ENCODE results near the gene CCDC102A. TPM values are rescaled to one million over a fixed set of nuclear protein-coding genes. Genes with fewer than 3 reads are reported as not detected.
A peak's percentile ranks its signal among the peaks of the same experiment; 100 is the strongest.
"Not testable (repeated sequence)": the region's sequence is repeated elsewhere in the genome, so short reads cannot be mapped to it uniquely, and the experiment has no call there.

CCDC102A gene
- total and polyA plus RNA-seq, 2 of the 13 experiments (the other 11 are each of a cell fraction or from before 2014, with no cell fraction given): 2.1 to 2.8 TPM

DNA sequence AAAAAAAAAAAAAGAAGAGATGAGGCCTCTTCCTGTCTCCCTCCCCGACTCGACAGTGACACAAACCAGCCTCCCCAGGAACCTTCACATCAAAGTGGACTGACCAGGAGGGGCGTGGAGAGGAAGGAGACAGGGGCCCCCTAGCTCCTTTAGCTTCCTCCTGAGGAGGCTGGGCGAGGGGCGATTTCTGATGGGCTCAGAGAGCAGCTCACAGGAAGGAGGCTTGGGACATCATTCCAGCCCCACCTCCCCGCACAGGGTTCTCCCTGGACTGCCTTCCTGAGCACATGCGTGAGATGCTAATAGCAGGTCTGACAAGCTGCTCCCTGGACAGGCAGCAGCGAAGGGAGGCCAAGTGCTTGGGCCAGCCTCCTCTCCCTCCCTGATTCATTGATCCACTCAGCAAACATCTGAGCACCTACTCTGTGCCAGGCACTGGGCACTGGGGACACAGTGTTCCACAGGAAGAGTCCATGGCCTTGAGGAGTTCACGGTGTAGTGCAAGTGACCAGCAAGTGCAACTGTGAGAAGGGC lies 35.7 kb downstream of the CCDC102A start (continued):
- TF ChIP-seq, protein P1, sequence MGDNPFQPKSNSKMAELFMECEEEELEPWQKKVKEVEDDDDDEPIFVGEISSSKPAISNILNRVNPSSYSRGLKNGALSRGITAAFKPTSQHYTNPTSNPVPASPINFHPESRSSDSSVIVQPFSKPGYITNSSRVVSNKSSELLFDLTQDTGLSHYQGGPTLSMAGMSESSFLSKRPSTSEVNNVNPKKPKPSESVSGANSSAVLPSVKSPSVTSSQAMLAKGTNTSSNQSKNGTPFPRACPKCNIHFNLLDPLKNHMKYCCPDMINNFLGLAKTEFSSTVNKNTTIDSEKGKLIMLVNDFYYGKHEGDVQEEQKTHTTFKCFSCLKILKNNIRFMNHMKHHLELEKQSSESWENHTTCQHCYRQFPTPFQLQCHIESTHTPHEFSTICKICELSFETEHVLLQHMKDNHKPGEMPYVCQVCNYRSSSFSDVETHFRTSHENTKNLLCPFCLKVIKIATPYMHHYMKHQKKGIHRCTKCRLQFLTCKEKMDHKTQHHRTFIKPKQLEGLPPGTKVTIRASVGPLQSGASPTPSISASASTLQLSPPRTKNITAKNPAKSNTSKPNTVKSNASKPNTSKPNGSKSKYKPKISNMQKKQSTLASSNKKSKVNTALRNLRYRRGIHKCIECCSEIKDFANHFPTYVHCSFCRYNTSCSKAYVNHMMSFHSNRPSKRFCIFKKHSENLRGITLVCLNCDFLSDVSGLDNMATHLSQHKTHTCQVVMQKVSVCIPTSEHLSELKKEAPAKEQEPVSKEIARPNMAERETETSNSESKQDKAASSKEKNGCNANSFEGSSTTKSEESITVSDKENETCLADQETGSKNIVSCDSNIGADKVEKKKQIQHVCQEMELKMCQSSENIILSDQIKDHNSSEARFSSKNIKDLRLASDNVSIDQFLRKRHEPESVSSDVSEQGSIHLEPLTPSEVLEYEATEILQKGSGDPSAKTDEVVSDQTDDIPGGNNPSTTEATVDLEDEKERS (CRISPR knock-in tag; IDR thresholded peaks at IDR 0.05): no peak
- TF ChIP-seq, protein P2, sequence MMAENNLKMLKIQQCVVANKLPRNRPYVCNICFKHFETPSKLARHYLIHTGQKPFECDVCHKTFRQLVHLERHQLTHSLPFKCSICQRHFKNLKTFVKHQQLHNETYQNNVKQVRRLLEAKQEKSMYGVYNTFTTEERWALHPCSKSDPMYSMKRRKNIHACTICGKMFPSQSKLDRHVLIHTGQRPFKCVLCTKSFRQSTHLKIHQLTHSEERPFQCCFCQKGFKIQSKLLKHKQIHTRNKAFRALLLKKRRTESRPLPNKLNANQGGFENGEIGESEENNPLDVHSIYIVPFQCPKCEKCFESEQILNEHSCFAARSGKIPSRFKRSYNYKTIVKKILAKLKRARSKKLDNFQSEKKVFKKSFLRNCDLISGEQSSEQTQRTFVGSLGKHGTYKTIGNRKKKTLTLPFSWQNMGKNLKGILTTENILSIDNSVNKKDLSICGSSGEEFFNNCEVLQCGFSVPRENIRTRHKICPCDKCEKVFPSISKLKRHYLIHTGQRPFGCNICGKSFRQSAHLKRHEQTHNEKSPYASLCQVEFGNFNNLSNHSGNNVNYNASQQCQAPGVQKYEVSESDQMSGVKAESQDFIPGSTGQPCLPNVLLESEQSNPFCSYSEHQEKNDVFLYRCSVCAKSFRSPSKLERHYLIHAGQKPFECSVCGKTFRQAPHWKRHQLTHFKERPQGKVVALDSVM (CRISPR knock-in tag; IDR thresholded peaks at IDR 0.05): peak; percentile 68
- TF ChIP-seq TCF7 (IDR thresholded peaks at IDR 0.05; ENCODE audit: low read depth) (no peak; the same call in 1 of the 2 replicates), ZNF354B (CRISPR knock-in tag; IDR thresholded peaks at IDR 0.05) (no peak), ZMYM3 (CRISPR knock-in tag; IDR thresholded peaks at IDR 0.05) (0 out of 2 replicates have a peak, but pooled peaks have one; percentile 14), ZNF672 (CRISPR knock-in tag; IDR thresholded peaks at IDR 0.05) (no peak)
- TF ChIP-seq, protein P3, sequence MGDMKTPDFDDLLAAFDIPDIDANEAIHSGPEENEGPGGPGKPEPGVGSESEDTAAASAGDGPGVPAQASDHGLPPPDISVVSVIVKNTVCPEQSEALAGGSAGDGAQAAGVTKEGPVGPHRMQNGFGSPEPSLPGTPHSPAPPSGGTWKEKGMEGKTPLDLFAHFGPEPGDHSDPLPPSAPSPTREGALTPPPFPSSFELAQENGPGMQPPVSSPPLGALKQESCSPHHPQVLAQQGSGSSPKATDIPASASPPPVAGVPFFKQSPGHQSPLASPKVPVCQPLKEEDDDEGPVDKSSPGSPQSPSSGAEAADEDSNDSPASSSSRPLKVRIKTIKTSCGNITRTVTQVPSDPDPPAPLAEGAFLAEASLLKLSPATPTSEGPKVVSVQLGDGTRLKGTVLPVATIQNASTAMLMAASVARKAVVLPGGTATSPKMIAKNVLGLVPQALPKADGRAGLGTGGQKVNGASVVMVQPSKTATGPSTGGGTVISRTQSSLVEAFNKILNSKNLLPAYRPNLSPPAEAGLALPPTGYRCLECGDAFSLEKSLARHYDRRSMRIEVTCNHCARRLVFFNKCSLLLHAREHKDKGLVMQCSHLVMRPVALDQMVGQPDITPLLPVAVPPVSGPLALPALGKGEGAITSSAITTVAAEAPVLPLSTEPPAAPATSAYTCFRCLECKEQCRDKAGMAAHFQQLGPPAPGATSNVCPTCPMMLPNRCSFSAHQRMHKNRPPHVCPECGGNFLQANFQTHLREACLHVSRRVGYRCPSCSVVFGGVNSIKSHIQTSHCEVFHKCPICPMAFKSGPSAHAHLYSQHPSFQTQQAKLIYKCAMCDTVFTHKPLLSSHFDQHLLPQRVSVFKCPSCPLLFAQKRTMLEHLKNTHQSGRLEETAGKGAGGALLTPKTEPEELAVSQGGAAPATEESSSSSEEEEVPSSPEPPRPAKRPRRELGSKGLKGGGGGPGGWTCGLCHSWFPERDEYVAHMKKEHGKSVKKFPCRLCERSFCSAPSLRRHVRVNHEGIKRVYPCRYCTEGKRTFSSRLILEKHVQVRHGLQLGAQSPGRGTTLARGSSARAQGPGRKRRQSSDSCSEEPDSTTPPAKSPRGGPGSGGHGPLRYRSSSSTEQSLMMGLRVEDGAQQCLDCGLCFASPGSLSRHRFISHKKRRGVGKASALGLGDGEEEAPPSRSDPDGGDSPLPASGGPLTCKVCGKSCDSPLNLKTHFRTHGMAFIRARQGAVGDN (CRISPR knock-in tag; IDR thresholded peaks at IDR 0.05): peak; percentile 46

DNA sequence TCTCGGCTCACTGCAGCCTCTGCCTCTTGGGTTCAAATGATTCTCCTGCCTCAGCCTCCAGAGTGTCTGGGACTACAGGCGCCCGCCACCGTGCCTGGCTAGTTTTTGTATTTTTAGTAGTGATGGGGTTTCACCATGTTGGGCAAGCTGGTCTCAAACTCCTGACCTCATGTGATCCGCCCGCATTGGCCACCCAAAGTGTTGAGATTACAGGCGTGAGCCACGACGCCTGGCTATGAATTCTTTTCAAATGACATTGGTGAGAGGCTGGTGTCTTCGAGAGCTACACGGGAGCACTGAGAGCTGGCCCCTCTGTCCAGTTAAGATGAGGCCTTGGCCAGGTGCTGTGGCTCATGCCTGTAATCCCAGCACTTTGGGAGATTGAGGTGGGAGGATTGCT lies 36.4 kb downstream of the CCDC102A start:
- POLR2A ChIA-PET: interaction anchor here (0.9 to 2.9 kb wide), 4 partner anchors 13 to 52 kb away, joined by 3 to 8 read pairs (median 6); partner anchors contain the start of genes CIAPIN1 and COQ9
- intact Hi-C loops (cut with micrococcal nuclease; ENCODE audit: unreplicated experiment): not testable (repeated sequence)

More for the DNA sequence above, 36.4 kb downstream of the CCDC102A start:
- H3K4me3 ChIP-seq (replicated peaks in 1 of 3; ENCODE audit: insufficient read depth in 1 of 3, low read depth in 2 of 3, low read length in 3 of 3); H3K36me3 ChIP-seq (replicated peaks in 1 of 2; ENCODE audit: control insufficient read depth in 1 of 2, insufficient read depth in 2 of 2, low read length in 2 of 2); BruUV-seq (replicated peaks); H4K20me1 ChIP-seq (ENCODE audit: insufficient read depth, low read length); DNase-seq (ENCODE audit: low spot score); H2AFZ ChIP-seq (ENCODE audit: low read length); ATAC-seq; in situ Hi-C loops (cut with HindIII; ENCODE audit: extremely low pct_ligation_motif_present, low pct_unique_long_range_greater_than_20kb); H3K4me2 ChIP-seq (ENCODE audit: low read depth, low read length); H3K9me3 ChIP-seq (ENCODE audit: low read length); H3K9ac ChIP-seq (ENCODE audit: insufficient read depth, low read depth, low read length); CTCF ChIA-PET (ENCODE audit: low intra/inter-chr PET ratio, low total read pairs); H3K79me2 ChIP-seq (ENCODE audit: insufficient read depth, low read length); H3K27ac ChIP-seq (ENCODE audit: extremely low read length, insufficient read depth, low read length); FAIRE-seq: not testable (repeated sequence)
- Histone ChIP-seq H3K4me1 (ENCODE audit: insufficient read depth, low read length) (peaks cover 36% of the 10 kb centered on the region), H3K27me3 (ENCODE audit: control insufficient read depth in 1 of 2, insufficient read depth in 2 of 2, low read length in 2 of 2) (peaks cover 5 to 57% of the 10 kb centered on the region in 2 experiments; a peak in 4 of 5 replicates)
- WGBS (ENCODE audit: low lambda C conversion rate): 68% methylated on average over 11 of the region's 11 CpGs

Data from HepG2 (cell line).